IPS-NIHi7 (cell line): ENCODE measurements around the gene EPN1.

ENCODE experiments used
- DNase-seq: peaks from one replicate; pipeline ENCODE4 v3.0.0; 2012; ENCODE audit warnings: mixed read lengths; ENCODE audit errors: extremely low spot score

The EPN1 gene

DNA sequence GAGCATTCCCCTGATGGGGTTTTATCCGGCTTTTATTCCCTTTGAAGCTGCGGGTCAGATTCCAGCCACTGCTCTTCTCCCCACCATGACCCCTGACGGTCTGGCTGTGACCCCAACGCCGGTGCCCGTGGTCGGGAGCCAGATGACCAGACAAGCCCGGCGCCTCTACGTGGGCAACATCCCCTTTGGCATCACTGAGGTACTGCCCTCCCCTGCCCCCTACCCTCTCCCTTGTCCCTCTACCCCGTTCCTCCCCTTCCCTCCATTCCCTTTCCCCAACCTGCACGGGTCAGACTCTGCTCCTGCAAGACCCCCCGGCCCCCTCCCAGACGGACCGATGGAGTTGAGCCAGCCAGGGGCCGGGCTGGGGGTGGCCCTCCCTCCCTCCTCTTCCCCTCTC lies 14.0 kb upstream of the EPN1 start:
- no peak for DNase-seq

DNA sequence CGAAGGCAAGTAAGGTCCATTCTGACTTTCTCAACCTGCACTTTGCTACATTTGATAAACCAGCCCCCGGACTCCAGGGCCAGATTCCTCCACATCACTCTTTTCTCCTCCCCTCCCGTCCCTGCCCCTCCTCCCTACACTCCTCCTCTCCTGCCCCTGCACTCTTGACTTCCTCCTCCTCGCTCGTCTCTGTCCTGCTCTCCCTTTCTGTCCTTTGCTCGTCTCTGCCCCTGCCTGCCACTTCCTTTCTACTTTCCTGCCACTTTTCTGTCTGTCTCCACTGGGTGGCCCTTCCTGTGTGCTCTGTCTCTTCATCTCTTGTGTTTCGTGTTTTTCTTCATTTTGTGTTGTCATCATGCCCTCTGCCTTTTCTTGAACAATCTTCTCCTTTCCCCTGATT lies 13.2 kb upstream of the EPN1 start:
- DNase-seq: no peak

DNA sequence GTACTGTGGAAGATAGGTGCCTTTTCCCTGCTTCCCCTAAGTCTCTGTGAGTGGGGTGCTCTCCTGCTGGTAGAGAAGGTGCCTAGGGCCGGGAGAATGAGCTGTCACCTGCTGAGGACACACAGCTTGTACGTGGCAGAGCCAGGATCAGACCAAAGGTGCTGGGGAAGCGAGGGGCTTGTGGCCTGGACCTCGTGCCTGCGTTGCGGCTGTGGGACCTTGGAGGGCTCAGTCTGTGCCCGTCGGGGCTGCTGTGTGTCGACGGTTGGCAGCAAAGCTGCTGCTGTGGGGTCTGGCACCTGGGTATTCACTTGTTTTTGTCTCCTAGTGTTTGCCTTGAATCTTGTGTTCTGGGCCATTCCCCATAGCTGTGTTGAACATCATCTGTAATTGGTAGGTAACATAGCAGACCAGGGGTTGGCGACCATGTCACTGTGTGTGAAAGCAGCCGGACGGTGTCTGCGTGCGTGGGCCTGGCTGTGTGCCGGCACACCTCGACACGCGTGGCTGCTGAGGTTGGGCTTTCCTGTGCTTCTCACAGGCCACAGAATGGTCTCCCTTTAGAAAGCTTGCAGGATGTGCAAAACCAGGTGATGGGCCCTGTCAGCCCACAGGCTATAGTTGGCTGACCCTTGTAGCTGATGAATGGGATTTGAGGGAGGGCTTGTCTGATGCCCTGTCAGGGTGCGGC lies 11.0 kb upstream of the EPN1 start:
- no peak for DNase-seq

DNA sequence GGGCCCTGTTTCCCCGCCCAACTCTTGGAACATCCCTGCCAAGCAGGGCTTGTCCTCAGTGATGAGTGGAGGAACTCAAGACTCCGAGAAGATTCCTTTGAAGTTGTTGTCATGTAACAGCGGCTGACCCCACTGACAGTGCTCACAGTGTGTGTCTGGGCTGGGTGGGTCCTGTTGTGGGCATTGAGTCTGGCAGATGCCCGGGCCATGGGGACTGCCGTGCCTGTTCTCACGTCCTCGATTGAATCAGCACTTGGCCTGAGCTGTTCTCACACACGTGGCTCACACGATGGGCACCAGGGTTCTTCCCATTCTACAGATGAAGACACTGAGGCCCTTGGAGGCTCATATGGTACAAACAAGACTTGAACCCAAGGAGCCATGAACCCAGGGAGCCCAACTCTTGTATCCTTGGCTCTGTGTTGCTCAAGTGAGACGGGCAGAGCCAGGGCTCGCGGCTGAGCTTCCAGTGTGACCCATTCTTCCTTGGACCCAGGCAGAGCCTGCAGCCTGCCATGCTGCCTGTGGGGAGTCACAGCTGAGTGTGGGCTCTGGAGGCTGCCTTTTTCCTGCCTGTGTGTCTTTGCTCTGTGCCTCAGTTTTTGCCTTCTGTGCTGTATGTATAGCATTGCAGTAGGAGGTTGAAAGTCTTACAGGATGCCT lies 8.6 kb upstream of the EPN1 start:
- DNase-seq: no peak

DNA sequence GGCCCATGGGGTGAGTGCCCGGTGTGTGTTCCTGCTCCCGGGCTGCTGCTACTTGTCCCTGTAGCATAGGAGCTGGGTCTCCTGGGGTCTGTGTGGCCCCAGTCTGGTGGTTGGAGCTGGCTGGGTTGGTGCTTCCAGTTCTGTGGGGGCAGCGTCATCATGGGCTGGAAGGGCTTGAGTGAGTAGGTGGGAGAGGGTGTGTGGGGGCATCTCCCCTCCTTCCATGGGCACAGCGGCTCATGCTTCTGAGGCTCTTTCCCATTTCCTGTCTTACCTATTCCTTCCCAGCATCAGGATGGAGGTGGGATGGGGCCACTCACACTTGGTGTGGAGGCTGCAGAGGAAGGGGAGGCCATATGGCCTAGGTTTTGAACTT lies 8.0 kb upstream of the EPN1 start:
- DNase-seq: no peak

DNA sequence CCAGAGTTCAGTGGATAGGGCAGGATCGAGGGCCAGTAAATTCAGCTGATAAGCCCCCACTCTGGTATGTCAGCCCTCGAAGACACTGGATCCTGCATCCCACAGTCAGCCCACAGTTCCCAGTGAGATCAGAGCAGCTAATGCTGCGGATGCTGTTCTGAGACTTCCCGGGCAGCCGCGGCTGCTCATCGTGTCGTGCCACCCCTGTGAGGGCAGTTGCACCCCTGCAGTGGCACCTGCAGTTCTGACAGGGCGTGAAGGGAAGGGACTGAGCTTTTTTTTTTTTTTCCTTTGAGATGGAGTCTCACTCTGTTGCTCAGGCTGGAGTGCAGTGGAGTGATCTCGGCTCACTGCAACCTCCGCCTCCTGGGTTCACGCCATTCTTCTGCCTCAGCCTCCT lies 7.5 kb upstream of the EPN1 start:
- DNase-seq: no peak

DNA sequence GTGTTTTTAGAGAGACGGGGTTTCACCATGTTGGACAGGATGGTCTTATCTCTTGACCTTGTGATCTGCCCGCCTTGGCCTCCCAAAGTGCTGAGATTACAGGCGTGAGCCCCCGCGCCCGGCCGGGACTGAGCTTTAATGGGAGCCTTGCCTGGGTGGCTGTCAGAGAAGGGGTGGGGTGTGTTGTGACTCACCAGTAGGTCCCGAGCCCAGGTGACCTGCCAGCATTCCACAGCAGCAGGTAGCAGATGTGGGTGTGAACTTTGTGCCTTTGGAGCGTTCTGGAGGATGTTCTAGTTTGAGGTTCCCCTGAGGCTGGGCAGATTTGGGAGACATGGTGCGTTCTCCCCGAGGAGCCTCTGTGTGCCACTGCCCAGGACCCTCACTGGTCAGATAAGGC lies 7.1 kb upstream of the EPN1 start:
- no peak for DNase-seq

DNA sequence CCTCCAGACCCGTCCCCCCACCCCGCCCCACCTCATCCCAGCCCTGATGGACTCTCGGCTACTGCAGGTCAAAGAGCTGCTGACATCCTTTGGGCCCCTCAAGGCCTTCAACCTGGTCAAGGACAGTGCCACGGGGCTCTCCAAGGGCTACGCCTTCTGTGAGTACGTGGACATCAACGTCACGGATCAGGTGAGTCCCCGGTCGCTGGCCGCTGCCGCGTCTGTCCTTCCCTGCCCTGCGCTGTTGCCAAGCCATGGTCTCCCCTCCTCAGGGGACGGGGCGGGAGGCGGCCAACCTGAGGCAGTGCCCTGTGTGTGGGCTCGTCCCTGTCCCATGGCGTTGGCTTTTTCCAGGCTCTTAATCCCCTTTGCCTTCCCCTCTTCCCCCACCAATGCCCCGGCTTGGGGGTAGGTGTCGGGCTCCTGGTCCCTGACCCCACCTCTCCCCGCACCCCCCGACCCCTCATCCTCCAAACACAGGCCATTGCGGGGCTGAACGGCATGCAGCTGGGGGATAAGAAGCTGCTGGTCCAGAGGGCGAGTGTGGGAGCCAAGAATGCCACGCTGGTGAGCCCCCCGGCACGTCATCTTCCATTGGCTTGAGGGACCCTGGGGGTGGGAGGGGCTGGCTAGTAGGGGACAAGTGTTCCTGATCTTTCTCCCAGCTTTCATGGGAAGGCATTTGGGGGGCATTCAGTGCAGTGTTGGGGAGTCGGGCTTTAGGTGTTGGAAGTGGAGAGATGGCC lies 6.2 kb upstream of the EPN1 start:
- DNase-seq: no peak

DNA sequence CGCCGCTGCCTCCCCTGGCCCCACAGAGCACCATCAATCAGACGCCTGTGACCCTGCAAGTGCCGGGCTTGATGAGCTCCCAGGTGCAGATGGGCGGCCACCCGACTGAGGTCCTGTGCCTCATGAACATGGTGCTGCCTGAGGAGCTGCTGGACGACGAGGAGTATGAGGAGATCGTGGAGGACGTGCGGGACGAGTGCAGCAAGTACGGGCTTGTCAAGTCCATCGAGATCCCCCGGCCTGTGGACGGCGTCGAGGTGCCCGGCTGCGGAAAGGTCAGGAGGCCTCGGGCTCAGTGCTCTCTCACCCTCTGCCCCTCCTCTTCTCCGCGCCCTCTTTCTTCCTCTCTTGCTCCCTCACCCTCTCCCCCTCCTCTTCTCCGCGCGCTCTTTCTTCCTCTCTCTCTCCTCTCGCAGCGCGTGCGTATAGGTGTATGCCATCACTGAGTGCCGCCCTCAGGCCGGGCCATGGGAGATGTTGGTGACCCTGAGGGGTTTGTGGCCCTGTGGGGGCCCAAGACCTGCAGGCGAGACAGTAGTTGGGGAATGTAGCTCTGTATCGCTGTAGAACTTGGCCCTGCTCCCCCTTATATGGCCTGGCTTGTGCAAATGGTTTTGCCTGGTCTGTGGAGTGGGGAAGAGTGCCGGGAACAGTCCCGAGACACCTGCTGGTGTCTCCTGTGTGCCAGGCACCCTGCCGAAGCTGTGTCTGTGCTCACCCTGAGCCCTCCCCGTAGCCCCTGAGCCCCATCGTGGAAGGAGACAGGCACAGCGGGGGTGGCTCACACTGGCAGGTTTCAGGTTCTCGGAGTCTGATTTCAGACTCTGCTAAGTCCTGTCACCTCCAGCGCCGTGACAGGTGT lies 5.4 kb upstream of the EPN1 start:
- DNase-seq: no peak

DNA sequence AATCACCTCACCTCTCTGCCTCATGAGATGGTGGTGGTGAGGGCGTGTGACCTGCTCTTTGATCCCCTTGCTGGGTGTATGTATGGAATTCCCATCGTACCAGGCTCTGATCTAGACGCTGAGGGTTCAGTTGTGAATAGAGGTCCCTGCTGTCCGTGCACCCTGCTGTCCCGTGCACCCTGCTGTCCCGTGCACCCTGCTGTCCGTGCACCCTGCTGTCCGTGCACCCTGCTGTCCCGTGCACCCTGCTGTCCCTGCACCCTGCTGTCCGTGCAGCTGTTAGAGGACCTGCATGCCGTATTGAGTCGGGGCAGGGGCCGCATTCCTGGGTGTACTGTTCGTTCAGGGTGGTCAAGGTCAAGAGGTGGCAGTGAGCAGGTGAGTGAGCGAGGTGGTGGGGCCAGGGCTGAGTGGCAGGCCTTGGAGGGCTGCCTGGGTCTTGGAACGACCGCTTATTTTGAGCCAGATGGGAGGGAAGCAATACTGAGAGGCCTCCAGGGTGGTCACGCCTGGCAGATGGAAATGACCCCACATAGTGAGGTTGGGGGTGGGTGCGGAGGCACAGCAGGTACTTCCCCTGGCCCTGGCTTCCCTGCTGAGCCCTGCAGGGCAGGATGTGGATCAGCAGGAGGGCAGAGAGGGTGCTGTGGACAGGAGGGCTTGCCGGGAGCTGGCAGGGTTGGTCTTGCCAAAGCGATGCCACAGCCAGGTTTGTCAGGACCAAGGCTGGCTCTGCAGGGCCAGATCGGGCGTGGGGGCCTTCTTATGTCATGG lies 4.6 kb upstream of the EPN1 start:
- no peak for DNase-seq

DNA sequence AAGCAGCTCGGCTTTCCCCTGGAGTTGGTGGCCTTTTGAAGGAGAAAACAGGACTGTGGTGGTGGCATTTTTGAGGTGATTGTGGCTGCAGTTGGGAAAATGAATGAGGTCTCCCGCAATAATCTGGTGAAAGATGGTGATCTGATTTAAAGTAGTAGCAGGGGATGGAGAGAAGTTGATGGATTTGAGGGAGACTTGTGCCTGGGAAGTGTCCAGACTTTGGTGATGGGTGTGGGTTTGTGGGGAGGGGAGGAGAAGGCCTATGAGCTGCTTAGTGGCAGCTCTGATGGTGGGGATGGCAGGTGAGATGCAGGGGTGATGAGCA lies 4.0 kb upstream of the EPN1 start:
- no peak for DNase-seq

DNA sequence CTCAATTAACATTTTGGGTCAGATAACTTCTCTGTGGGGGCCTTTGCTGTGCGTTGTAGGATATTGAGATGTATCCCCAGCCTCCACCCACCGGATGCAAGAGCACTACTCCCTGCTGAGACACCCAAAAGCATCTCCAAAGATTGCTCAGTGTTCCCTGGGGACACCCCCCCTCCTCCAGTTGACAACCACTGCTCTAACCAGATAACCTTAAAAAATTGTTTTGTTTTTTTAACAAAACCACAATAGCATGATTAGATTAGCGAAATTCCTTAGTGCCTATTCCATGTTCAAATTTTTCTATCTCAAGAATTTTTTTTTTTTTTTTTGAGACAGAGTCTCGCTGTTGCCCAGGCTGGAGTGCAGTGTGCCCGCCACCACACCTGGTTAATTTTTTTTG lies 2.6 kb upstream of the EPN1 start:
- DNase-seq: no peak

DNA sequence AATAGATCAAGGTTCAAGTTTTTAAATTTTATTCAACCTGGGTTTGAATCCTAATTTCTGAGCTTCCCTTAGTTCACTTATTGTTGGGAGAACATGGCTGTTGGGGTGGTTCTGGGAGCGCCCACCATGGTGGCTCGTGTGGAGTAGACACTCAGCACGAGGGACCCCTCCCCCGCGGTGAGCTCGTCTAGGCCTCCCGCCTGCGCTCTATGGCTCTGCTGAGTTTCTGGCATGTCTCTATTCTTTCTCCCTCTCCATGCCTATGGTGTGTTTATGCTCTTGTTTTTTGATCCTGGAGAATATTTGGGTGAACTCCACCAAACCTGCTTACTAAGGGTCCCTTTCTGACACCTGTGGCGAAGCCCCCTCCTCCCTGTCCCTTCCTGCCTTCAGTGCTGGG lies 1.6 kb upstream of the EPN1 start:
- DNase-seq: no peak

DNA sequence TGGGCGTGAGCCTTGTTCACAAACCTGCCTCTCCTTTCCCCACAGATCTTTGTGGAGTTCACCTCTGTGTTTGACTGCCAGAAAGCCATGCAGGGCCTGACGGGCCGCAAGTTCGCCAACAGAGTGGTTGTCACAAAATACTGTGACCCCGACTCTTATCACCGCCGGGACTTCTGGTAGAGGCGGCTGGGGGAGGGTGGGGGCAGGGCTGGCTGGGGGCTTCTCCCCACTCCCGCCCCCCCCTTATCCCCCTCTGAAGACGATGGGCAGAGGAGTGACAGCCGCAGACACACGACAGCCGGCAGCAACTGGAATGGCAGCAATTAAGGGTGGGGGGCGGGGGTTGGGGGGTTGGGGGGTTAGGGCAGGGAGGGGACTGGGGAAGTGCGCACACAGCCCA lies 1.1 kb upstream of the EPN1 start:
- DNase-seq: no peak

DNA sequence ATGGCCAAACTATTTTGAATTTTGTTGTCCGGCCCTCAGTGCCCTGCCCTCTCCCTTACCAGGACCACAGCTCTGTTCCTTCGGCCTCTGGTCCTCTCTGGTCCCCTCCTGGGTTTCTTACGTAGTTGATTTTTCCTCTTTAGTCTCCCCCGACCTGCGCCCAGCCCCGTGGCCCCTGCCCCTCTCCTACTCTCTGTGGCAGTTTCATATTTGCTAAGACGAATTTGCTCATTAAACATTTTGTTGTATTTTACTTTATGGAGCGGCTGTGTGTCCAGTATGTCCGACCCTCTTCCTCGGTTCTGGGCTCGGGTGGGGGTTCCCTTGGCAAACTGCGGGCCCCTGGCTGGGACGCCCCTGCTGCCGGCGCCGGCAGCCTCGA lies 576 bp upstream of the EPN1 start:
- no peak for DNase-seq

DNA sequence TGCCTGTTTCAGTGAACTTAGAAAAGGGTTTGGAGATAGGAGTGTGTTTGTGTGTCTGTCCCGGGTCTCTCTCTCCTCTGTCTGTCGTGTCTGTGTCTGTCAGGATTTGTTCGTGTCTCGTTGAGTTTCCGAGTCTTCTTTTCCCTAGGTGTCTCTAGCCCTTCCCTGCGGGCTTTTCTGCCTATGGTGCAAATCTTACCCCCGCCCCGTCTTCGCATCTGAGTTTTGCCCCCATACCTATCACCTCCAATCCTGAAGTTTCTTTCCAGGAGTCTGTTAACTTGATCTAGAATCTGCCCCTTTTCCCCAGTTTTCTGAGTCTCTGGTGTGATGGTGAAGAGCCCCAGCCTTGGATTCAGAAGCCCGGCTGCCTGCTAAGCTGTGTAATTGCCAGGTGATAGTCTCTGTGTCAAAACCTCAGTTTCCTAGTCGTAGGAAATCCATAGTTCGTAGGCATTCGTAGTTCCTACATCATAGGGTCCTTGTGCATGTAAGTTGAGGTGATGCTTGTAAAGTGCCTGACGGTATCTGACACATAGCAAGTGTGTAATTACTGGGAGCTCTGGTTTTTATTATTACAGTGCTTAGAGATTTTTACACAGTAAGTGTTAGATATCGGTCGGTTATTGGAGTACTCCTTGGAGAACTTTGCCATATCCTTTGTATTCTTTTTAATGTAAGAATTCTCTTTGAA lies 782 bp downstream of the EPN1 start:
- DNase-seq: no peak

DNA sequence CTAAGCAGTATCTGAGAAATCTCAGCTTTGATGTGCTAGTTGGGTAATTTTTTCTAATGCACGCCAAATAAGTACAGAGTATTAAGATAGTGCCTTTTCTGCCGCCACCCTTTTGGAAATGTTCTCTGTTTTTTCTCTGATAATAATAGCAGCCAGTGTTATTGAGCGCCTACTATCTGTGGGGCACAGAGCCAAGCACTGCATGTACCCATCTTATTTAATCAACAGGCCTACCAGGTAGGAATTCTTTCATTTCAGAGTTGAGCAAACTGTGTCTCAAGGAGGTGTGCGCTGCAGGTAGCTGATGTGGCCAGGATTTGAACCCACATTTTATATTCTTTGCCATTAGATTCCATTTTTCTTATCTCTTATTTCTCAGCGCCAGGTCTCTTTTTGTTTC lies 1.4 kb downstream of the EPN1 start:
- DNase-seq: no peak

DNA sequence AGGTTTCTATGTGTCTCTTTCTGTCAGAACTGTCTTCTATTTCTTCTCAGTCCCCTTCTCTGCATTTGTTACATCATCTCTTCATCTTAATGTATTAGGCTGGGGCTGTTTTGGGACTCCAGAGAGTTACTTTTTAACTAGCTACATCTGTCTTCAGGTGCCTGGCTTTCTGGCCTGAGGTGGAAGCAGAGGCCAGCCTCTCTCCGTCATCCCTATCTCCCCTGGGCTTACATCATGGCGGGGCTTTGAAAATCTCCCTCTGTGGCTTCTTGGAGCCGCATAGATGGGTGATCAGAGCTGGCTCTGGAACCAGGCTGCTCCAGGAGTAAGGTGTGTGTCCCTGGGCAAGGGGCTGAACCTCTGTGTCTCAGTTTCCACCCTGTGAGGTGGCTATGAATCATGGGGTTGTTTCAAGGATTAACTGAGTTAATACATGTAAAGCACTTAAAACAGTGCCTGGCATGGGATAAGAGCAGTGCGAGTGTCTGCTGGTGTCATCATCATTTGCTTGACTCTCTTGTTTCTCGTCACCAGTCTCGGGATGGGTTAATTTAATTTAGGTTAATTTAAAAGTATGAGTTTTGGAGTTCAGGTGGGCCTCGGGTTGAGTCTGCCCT lies 2.0 kb downstream of the EPN1 start:
- DNase-seq: no peak

DNA sequence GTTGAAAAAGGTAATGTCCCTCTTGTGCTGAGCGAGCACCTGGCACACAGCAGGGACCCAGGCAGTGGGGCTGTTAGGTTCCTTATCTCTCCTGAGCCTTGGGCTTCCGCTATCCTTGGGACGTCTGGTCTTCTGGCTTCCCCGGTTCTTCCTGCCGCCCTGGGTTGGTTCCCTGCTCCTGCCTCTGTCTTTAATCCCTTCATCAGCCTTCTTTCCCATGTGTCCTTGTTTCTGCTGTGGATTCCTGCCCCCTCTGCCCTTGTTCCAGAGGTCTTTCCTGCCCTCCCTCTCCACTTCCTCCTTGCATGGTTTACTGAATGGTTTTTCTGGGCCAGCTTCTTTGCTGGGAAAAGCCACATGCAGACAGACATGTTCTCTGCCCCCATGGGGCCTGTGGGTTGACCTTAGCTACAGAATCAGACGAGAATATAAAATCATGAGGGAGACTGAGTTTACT lies 2.6 kb downstream of the EPN1 start:
- no peak for DNase-seq

DNA sequence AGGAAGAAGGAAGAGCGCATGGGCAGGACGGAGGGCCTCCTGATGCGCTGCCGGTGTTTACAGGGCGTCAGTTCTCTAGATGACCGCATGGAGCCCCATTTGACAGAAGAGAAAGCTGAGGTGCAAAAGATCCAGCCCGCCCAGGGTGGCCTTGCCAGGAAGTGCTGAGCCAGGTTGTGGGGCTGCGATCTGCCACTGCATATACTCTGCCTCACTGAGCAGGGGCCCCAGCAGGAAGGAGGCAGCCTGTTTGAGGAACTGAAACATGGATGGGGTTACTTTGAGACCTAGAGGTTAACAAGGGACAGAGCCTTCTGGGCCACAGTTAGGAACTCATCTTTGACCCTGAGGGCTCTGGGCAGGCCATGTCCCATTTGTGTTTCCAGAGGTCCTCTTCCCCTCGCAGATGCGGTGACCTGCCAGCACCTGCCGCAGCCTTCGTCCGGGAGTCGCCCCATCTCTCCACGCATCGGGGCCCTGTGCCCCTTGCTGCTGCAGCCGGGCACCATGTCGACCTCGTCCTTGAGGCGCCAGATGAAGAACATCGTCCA lies 3.2 kb downstream of the EPN1 start:
- no peak for DNase-seq
